ENCODE data around the gene ATP10B.

Gene ATP10B

GRCh38 chr5:160542281-160542680 is 309.7 kb downstream of the ATP10B start:
- Histone ChIP-seq H2AFZ (ENCODE audit: low read depth, low read length, severe bottlenecking) (no peak overlapping the region), H3K36me3 (ENCODE audit: low read length) (no peaks in the 10 kb centered on the region)

GRCh38 chr5:160539431-160539830 is 312.6 kb downstream of the ATP10B start:
- Histone ChIP-seq H3K9ac (ENCODE audit: low read length) (no peak overlapping the region), H3K79me2 (ENCODE audit: insufficient read depth, low read length) (no peaks in the 10 kb centered on the region), H3K4me2 (ENCODE audit: low read depth, low read length, poor library complexity, severe bottlenecking) (no peak overlapping the region), H3K27me3 (ENCODE audit: low read length) (no peaks in the 10 kb centered on the region), H3F3A (ENCODE audit: insufficient read depth) (no peaks in the 10 kb centered on the region), H4K20me1 (ENCODE audit: low read depth, low read length) (no peaks in the 10 kb centered on the region), H3K4me3 (ENCODE audit: insufficient read depth, low read length, poor library complexity, severe bottlenecking) (no peak overlapping the region), H3K9me2 (replicated peaks; ENCODE audit: insufficient read depth, low read length) (no peaks in the 10 kb centered on the region), H3K36me3 (ENCODE audit: low read length) (no peaks in the 10 kb centered on the region), H2AFZ (ENCODE audit: low read depth, low read length, severe bottlenecking) (no peak overlapping the region), H3K27ac (ENCODE audit: low read depth, low read length) (no peak overlapping the region), H3K9me3 (ENCODE audit: insufficient read depth, low read length) (no peaks in the 10 kb centered on the region)
- TF ChIP-seq CTCF (IDR thresholded peaks at IDR 0.05; ENCODE audit: insufficient read depth, low read length, poor library complexity, severe bottlenecking) (no peak), EZH2phosphoT487 (conservative IDR thresholded peaks at IDR 0.05; ENCODE audit: low read length) (no peak)

More at GRCh38 chr5:160542281-160542680, 309.7 kb downstream of the ATP10B start:
- Histone ChIP-seq H3F3A (ENCODE audit: insufficient read depth) (no peaks in the 10 kb centered on the region), H3K4me2 (ENCODE audit: low read depth, low read length, poor library complexity, severe bottlenecking) (no peak overlapping the region), H3K9me3 (ENCODE audit: insufficient read depth, low read length) (no peaks in the 10 kb centered on the region), H3K9me2 (replicated peaks; ENCODE audit: insufficient read depth, low read length) (no peaks in the 10 kb centered on the region), H3K27ac (ENCODE audit: low read depth, low read length) (no peak overlapping the region), H4K20me1 (ENCODE audit: low read depth, low read length) (no peaks in the 10 kb centered on the region), H3K4me3 (ENCODE audit: insufficient read depth, low read length, poor library complexity, severe bottlenecking) (no peak overlapping the region), H3K27me3 (ENCODE audit: low read length) (no peaks in the 10 kb centered on the region), H3K79me2 (ENCODE audit: insufficient read depth, low read length) (no peaks in the 10 kb centered on the region), H3K9ac (ENCODE audit: low read length) (no peak overlapping the region)
- TF ChIP-seq EZH2phosphoT487 (conservative IDR thresholded peaks at IDR 0.05; ENCODE audit: low read length) (no peak), CTCF (IDR thresholded peaks at IDR 0.05; ENCODE audit: insufficient read depth, low read length, poor library complexity, severe bottlenecking) (no peak)

GRCh38 chr5:160537940-160538339 is 314.1 kb downstream of the ATP10B start:
- no peaks in the 10 kb centered on the region for H3K79me2 ChIP-seq (ENCODE audit: insufficient read depth, low read length)
- no peak overlapping the region for H3K27ac ChIP-seq (ENCODE audit: low read depth, low read length)
- TF ChIP-seq EZH2phosphoT487 (conservative IDR thresholded peaks at IDR 0.05; ENCODE audit: low read length) (no peak), CTCF (IDR thresholded peaks at IDR 0.05; ENCODE audit: insufficient read depth, low read length, poor library complexity, severe bottlenecking) (no peak)
- no peaks in the 10 kb centered on the region for H3K9me3 ChIP-seq (ENCODE audit: insufficient read depth, low read length)
- no peak overlapping the region for H3K9ac ChIP-seq (ENCODE audit: low read length)
- H3K36me3 ChIP-seq (ENCODE audit: low read length): no peaks in the 10 kb centered on the region
- no peaks in the 10 kb centered on the region for H3K9me2 ChIP-seq (replicated peaks; ENCODE audit: insufficient read depth, low read length)
- H3F3A ChIP-seq (ENCODE audit: insufficient read depth): no peaks in the 10 kb centered on the region
- no peak overlapping the region for H2AFZ ChIP-seq (ENCODE audit: low read depth, low read length, severe bottlenecking)
- H4K20me1 ChIP-seq (ENCODE audit: low read depth, low read length): no peaks in the 10 kb centered on the region
- H3K27me3 ChIP-seq (ENCODE audit: low read length): no peaks in the 10 kb centered on the region
- no peak overlapping the region for H3K4me2 ChIP-seq (ENCODE audit: low read depth, low read length, poor library complexity, severe bottlenecking)
- H3K4me3 ChIP-seq (ENCODE audit: insufficient read depth, low read length, poor library complexity, severe bottlenecking): no peak overlapping the region
